Measurements from ENCODE around the gene TCF3.

TCF3 gene

GRCh38 chr19:1609680-1610474, 42.5 kb downstream of the TCF3 start:
- Histone ChIP-seq H3K9me3 (ENCODE audit: insufficient read depth, low read depth, low read length) (no peaks in the 10 kb centered on the region), H3K9me2 (replicated peaks; ENCODE audit: low read depth, low read length) (no peaks in the 10 kb centered on the region), H3K36me3 (ENCODE audit: insufficient read depth, low read length) (peaks cover 52% of the 10 kb centered on the region; the same call in 1 of the 2 replicates), H3K4me1 (ENCODE audit: insufficient read depth, low read length, poor library complexity, severe bottlenecking) (peaks cover 5% of the 10 kb centered on the region), H3K9ac (ENCODE audit: low read depth, low read length, poor library complexity, severe bottlenecking) (no peak overlapping the region), H4K20me1 (ENCODE audit: insufficient read depth, low read length, poor library complexity, severe bottlenecking) (peaks cover 6% of the 10 kb centered on the region), H3F3A (ENCODE audit: low read depth) (peaks cover 6% of the 10 kb centered on the region; the same call in 1 of the 2 replicates), H3K27me3 (ENCODE audit: insufficient read depth, low read length, poor library complexity, severe bottlenecking) (no peaks in the 10 kb centered on the region), H2AFZ (ENCODE audit: low read length) (no peak overlapping the region), H3K4me3 (ENCODE audit: low read length, poor library complexity, severe bottlenecking) (no peak overlapping the region), H3K79me2 (ENCODE audit: insufficient read depth, low read length) (peaks cover 3% of the 10 kb centered on the region), H3K4me2 (ENCODE audit: low read depth, low read length, poor library complexity, severe bottlenecking) (no peak overlapping the region)
- TF ChIP-seq CTCF (conservative IDR thresholded peaks at IDR 0.05; ENCODE audit: low read length) = no peak
- TF ChIP-seq EZH2phosphoT487 (IDR thresholded peaks at IDR 0.05; ENCODE audit: borderline replicate concordance) = no peak

- Histone ChIP-seq H4K20me1 (ENCODE audit: insufficient read depth, low read length, poor library complexity, severe bottlenecking) (peaks cover 10% of the 10 kb centered on the region), H3K4me3 (ENCODE audit: low read length, poor library complexity, severe bottlenecking) (no peak overlapping the region), H3K27me3 (ENCODE audit: insufficient read depth, low read length, poor library complexity, severe bottlenecking) (no peaks in the 10 kb centered on the region), H3K36me3 (ENCODE audit: insufficient read depth, low read length) (peaks cover 44% of the 10 kb centered on the region; the same call in 1 of the 2 replicates), H3K4me2 (ENCODE audit: low read depth, low read length, poor library complexity, severe bottlenecking) (no peak overlapping the region), H2AFZ (ENCODE audit: low read length) (no peak overlapping the region), H3K9me3 (ENCODE audit: insufficient read depth, low read depth, low read length) (no peaks in the 10 kb centered on the region), H3K9me2 (replicated peaks; ENCODE audit: low read depth, low read length) (no peaks in the 10 kb centered on the region), H3K4me1 (ENCODE audit: insufficient read depth, low read length, poor library complexity, severe bottlenecking) (peaks cover 7% of the 10 kb centered on the region), H3K9ac (ENCODE audit: low read depth, low read length, poor library complexity, severe bottlenecking) (no peak overlapping the region), H3K79me2 (ENCODE audit: insufficient read depth, low read length) (peaks cover 12% of the 10 kb centered on the region), H3F3A (ENCODE audit: low read depth) (peaks cover 6% of the 10 kb centered on the region; the same call in 1 of the 2 replicates)
- no peak for TF ChIP-seq CTCF (conservative IDR thresholded peaks at IDR 0.05; ENCODE audit: low read length)
- TF ChIP-seq EZH2phosphoT487 (IDR thresholded peaks at IDR 0.05; ENCODE audit: borderline replicate concordance) = no peak
These were observed 43.4 kb downstream of the TCF3 start for GRCh38 chr19:1609103-1609396.

- Histone ChIP-seq H3K4me1 (ENCODE audit: insufficient read depth, low read length, poor library complexity, severe bottlenecking) (peaks cover 8% of the 10 kb centered on the region), H3F3A (ENCODE audit: low read depth) (peaks cover 6% of the 10 kb centered on the region; the same call in 1 of the 2 replicates), H3K79me2 (ENCODE audit: insufficient read depth, low read length) (peaks cover 17% of the 10 kb centered on the region), H3K9me2 (replicated peaks; ENCODE audit: low read depth, low read length) (no peaks in the 10 kb centered on the region), H3K4me2 (ENCODE audit: low read depth, low read length, poor library complexity, severe bottlenecking) (no peak overlapping the region), H3K36me3 (ENCODE audit: insufficient read depth, low read length) (peaks cover 39% of the 10 kb centered on the region; the same call in 1 of the 2 replicates), H3K9me3 (ENCODE audit: insufficient read depth, low read depth, low read length) (no peaks in the 10 kb centered on the region), H3K9ac (ENCODE audit: low read depth, low read length, poor library complexity, severe bottlenecking) (no peak overlapping the region), H2AFZ (ENCODE audit: low read length) (no peak overlapping the region), H3K27me3 (ENCODE audit: insufficient read depth, low read length, poor library complexity, severe bottlenecking) (no peaks in the 10 kb centered on the region), H3K4me3 (ENCODE audit: low read length, poor library complexity, severe bottlenecking) (no peak overlapping the region), H4K20me1 (ENCODE audit: insufficient read depth, low read length, poor library complexity, severe bottlenecking) (peaks cover 5% of the 10 kb centered on the region)
- TF ChIP-seq CTCF (conservative IDR thresholded peaks at IDR 0.05; ENCODE audit: low read length) (no peak), EZH2phosphoT487 (IDR thresholded peaks at IDR 0.05; ENCODE audit: borderline replicate concordance) (no peak)
These were observed 43.9 kb downstream of the TCF3 start for GRCh38 chr19:1608359-1609102.
